GM12873 (cell line): ENCODE results near the gene PLB1.

Experiments
- TF ChIP-seq, protein P1 (sequence below): IDR thresholded peaks from 2 replicates; pipeline ENCODE4 v1.5.1; 2012; ENCODE audit warnings: low read depth, mild to moderate bottlenecking, moderate library complexity, low read length, control low read depth; ENCODE audit not compliant: insufficient read depth; ENCODE audit errors: missing control alignments

Gene PLB1

DNA sequence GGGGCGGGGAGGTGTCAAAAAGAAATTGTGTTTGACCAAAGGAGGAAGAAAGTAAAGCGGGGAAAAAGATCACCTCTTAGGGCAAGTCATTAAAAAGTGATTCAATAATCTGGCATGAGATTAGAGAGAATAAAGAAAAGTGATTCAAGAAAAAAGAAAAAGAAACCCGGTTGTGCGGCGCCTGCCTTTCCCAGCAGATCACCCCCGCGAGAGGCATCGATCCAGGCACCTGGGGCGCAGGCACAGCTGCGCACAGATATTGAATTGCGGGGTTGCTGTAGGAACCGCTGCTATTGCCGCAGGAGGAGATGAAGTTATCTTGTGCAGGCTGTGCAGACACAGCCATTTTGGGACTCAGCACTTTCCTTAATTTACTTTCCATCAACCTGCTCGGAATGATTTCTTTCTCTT lies 71.2 kb downstream of the PLB1 start:
- TF ChIP-seq, protein P1, sequence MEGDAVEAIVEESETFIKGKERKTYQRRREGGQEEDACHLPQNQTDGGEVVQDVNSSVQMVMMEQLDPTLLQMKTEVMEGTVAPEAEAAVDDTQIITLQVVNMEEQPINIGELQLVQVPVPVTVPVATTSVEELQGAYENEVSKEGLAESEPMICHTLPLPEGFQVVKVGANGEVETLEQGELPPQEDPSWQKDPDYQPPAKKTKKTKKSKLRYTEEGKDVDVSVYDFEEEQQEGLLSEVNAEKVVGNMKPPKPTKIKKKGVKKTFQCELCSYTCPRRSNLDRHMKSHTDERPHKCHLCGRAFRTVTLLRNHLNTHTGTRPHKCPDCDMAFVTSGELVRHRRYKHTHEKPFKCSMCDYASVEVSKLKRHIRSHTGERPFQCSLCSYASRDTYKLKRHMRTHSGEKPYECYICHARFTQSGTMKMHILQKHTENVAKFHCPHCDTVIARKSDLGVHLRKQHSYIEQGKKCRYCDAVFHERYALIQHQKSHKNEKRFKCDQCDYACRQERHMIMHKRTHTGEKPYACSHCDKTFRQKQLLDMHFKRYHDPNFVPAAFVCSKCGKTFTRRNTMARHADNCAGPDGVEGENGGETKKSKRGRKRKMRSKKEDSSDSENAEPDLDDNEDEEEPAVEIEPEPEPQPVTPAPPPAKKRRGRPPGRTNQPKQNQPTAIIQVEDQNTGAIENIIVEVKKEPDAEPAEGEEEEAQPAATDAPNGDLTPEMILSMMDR: no peak

DNA sequence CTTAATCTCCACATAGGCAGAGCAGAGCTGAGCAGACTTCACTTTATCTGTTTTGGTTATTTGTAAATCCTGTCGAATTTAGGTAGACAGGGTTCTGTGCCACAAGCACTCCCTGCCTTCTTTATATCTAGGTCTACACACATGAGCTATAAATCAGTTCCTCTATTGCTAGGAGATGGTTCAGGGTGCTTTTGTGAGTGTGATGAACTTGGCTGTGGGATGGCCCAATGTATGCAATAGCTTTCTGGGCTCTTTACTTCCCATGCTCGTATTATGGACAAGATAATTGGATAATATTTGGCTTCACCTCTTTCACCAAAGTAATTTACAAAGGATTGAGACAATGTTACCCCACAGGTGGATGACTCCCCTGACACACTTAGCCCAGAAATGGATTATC lies 72.2 kb downstream of the PLB1 start:
- TF ChIP-seq, protein P1: no peak

DNA sequence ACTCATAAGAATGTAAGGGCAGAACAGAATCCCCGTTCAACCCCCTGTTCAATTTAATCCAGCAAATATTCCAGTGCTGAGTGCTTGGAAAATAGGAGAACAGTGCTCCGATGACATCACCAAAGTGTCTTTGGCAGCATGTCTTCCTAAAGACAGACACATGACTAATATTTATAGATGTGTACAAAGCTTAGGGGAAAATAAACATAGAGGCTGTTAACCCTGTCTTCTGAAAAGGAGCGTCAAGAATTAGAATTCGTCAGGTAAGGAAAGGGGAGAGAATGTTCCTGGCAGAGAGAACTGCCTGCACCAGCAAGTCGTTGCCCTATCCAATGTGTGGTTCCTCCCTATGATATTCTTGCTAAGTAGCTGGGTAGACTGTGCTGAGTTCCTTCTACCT lies 72.7 kb downstream of the PLB1 start:
- TF ChIP-seq, protein P1: no peak

DNA sequence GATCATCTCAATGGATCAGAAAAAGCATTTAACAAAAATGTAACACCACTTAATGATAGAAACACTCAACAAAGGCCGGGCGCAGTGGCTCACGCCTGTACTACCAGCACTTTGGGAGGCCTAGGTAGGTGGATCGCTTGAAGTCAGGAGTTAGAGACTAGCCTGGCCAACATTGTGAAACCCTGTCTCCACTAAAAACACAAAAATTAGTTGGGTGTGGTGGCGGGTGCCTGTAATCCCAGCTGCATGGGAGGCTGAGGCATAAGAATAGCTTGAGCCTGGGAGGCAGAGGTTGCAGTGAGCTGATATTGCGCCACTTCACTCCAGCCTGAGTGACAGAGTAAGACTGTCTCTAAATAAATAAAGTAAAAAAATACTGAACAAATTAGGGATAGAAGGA lies 74.6 kb downstream of the PLB1 start:
- TF ChIP-seq, protein P1: no peak

DNA sequence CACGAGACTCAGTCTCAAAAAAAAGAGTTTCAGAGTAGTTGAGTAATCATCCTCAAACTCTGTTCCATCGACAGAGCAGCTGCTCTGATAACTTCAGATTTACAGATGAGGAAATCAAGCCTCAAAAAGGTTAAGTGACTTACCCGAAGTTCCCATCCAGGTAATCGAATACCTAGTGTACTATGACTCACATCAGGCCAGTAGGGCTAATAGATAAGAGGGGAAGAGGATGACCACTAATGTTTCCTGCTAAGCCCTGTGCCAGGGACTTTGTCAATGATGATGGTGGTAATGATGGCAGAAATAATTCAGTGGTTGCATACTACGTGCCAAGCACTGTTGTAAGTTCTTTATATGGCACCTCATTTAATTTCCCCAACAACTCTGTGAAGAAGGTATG lies 80.9 kb downstream of the PLB1 start:
- TF ChIP-seq, protein P1: no peak

DNA sequence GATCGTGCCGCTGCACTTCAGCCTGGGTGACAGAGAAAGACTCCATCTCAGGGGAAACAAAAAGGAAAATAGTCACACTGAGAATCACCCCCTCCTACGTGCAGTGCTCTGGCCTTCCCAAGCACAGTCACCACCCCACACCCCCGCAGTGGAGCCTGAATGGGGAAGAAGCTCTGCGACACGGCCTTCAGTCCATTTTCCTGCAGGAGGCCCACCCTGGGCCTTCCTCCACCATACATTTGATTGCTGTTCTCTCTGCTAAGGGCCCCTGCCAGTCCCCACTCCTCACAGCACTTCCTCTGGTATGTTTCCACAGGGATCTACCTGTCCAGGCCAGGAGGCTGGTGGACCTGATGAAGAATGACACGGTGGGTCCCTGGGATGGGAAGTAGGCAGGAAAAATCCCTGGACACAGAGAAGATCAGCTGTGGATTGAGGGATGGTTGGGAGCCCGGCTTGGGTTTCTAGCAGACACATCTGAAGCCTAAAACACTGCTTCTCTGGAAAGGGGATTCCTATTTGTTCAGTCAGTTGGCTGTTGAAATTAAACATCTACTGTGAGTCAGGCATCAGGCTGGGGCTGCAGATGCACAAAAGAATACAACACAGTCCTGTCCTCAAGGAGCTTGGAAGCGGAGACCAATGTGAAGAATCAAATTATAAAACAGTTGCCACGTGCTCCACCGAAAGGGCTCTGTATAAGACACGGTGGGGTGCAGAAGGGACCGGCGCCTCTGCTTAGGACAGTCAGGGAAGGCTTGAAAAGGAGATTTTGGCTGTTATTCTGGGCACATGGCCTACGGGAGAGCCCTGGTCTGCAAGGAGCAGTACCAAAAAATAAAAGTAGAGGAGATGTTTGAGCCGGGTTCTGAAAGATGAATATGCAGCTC lies 82.2 kb downstream of the PLB1 start:
- TF ChIP-seq, protein P1: no peak

DNA sequence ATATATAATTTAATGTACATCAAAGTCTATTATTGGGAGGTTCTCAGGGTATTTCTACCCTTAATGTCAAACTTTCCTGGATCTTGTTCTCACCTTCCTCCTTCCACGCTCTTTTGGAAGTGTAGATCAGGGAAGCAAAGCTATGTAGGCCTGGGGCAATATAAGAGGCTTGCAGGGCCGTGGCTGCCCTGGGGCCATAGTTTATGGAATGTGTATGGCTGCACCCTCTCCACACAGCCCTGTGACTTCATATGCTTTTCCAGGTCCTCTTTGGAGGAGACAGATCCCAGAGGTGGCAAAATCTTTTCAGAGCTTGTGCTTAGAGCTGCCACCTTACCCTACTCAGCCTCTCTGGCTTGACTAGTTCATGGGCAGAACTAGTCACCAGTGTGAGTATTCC lies 82.9 kb downstream of the PLB1 start:
- TF ChIP-seq, protein P1: no peak
